Measurements from ENCODE around the gene MYL12A. TPM values are rescaled to one million over a fixed set of nuclear protein-coding genes. Genes with fewer than 3 reads are reported as not detected.

The MYL12A gene
- total RNA-seq, 1 experiment from 2014 or later = 329 TPM

- H3K27ac ChIP-seq (ENCODE audit: low read length) = no peak overlapping the region
These were observed 30.6 kb upstream of the MYL12A start for GRCh38 chr18:3216987-3217386.

GRCh38 chr18:3217948-3218647 is 29.5 kb upstream of the MYL12A start:
- Histone ChIP-seq H3K27ac (ENCODE audit: low read length) (no peak overlapping the region), H3K9me3 (ENCODE audit: low read length) (no peaks in the 10 kb centered on the region), H3K9me2 (replicated peaks; ENCODE audit: low read length) (0 out of 2 replicates have a peak, but pooled peaks cover 5% of the 10 kb centered on the region), H3K27me3 (ENCODE audit: low read length) (no peaks in the 10 kb centered on the region), H3F3A (ENCODE audit: low read length, unreplicated experiment) (no peaks in the 10 kb centered on the region), H3K79me2 (ENCODE audit: low read length) (no peaks in the 10 kb centered on the region), H3K4me2 (ENCODE audit: low read length) (0 out of 2 replicates have a peak overlapping the region, but pooled peaks have one; percentile 17), H3K4me3 (ENCODE audit: low read length) (no peak overlapping the region), H2AFZ (ENCODE audit: low read length) (peak overlapping the region; percentile 56; the same call in 1 of the 2 replicates), H3K36me3 (ENCODE audit: low read depth, low read length) (no peaks in the 10 kb centered on the region), H3K4me1 (ENCODE audit: insufficient read depth, low read length) (peaks cover 8% of the 10 kb centered on the region; the same call in 1 of the 2 replicates), H4K20me1 (ENCODE audit: low read length) (no peaks in the 10 kb centered on the region), H3K9ac (ENCODE audit: low read length) (no peak overlapping the region)
- BruUV-seq (replicated peaks) = no TSS peak
- ChIA-PET POLR2A (ENCODE audit: unreplicated experiment) (interaction anchor here (0.6 kb wide), 1 partner anchor 11 kb away, joined by 17 read pairs; no protein-coding TSS in a partner anchor), CTCF (interaction anchor here (0.5 to 0.8 kb wide), 2 partner anchors 28 to 296 kb away, joined by 3 read pairs; no protein-coding TSS in a partner anchor)
- intact Hi-C loops (cut with micrococcal nuclease) = loop anchor here (5.0 kb wide), 1 partner anchor 41 kb away; no protein-coding TSS in a partner anchor
- DNase-seq (peak; percentile 67), ATAC-seq (peak; percentile 93)
- TF ChIP-seq EZH2 (IDR thresholded peaks at IDR 0.05; ENCODE audit: low read length, unreplicated experiment) (no peak), EZH2phosphoT487 (IDR thresholded peaks at IDR 0.05; ENCODE audit: borderline replicate concordance, low read length) (no peak), CTCF (conservative IDR thresholded peaks at IDR 0.05; ENCODE audit: low read depth, low read length) (no peak)

More at GRCh38 chr18:3216987-3217386, 30.6 kb upstream of the MYL12A start:
- peaks cover 8% of the 10 kb centered on the region; the same call in 1 of the 2 replicates for H3K4me1 ChIP-seq (ENCODE audit: insufficient read depth, low read length)
- no TSS peak for BruUV-seq (replicated peaks)
- no peak overlapping the region for H2AFZ ChIP-seq (ENCODE audit: low read length)
- ChIA-PET POLR2A (ENCODE audit: unreplicated experiment) (no interaction called here), CTCF (no interaction called here)
- no peak overlapping the region for H3K4me3 ChIP-seq (ENCODE audit: low read length)
- H3K79me2 ChIP-seq (ENCODE audit: low read length) = no peaks in the 10 kb centered on the region
- intact Hi-C loops (cut with micrococcal nuclease) = loop anchor here (5.0 kb wide), 1 partner anchor 40 kb away; no protein-coding TSS in a partner anchor
- H3K4me2 ChIP-seq (ENCODE audit: low read length) = no peak overlapping the region
- ATAC-seq (no peak), DNase-seq (no peak)
- TF ChIP-seq EZH2 (IDR thresholded peaks at IDR 0.05; ENCODE audit: low read length, unreplicated experiment) (no peak), EZH2phosphoT487 (IDR thresholded peaks at IDR 0.05; ENCODE audit: borderline replicate concordance, low read length) (no peak), CTCF (conservative IDR thresholded peaks at IDR 0.05; ENCODE audit: low read depth, low read length) (no peak)
- 0 out of 2 replicates have a peak, but pooled peaks cover 5% of the 10 kb centered on the region for H3K9me2 ChIP-seq (replicated peaks; ENCODE audit: low read length)
- no peaks in the 10 kb centered on the region for H3K27me3 ChIP-seq (ENCODE audit: low read length)
- no peaks in the 10 kb centered on the region for H4K20me1 ChIP-seq (ENCODE audit: low read length)
- no peak overlapping the region for H3K9ac ChIP-seq (ENCODE audit: low read length)
- no peaks in the 10 kb centered on the region for H3K9me3 ChIP-seq (ENCODE audit: low read length)
- H3K36me3 ChIP-seq (ENCODE audit: low read depth, low read length) = no peaks in the 10 kb centered on the region
- no peaks in the 10 kb centered on the region for H3F3A ChIP-seq (ENCODE audit: low read length, unreplicated experiment)
